Femur (tissue), 1 donor: ENCODE data around the gene MTMR10.

Source experiments
- DNase-seq: peaks from one replicate; pipeline ENCODE4 v3.0.0-alpha.2; 2017

MTMR10 gene

GRCh38 chr15:31010036-31010435, 18.6 kb upstream of the MTMR10 start:
- DNase-seq = no peak

GRCh38 chr15:31005660-31006059, 14.2 kb upstream of the MTMR10 start:
- DNase-seq = no peak

GRCh38 chr15:31004220-31004733, 12.8 kb upstream of the MTMR10 start:
- peak; percentile 70 for DNase-seq

GRCh38 chr15:31001702-31002101, 10.3 kb upstream of the MTMR10 start:
- no peak for DNase-seq

- DNase-seq = no peak
Observed at GRCh38 chr15:30999729-31000128, 8.3 kb upstream of the MTMR10 start.

GRCh38 chr15:30997270-30997669, 5.8 kb upstream of the MTMR10 start:
- no peak for DNase-seq

GRCh38 chr15:30992249-30992864, 929 bp upstream of the MTMR10 start:
- no peak for DNase-seq

GRCh38 chr15:30990446-30991254, 778 bp downstream of the MTMR10 start:
- DNase-seq = no peak

GRCh38 chr15:30990036-30990435, 1.4 kb downstream of the MTMR10 start:
- no peak for DNase-seq

- no peak for DNase-seq
Observed at GRCh38 chr15:30985081-30985531, 6.3 kb downstream of the MTMR10 start.

- DNase-seq = no peak
Observed at GRCh38 chr15:30984542-30984941, 6.9 kb downstream of the MTMR10 start.

GRCh38 chr15:30984118-30984517, 7.3 kb downstream of the MTMR10 start:
- DNase-seq = no peak

- DNase-seq = no peak
Observed at GRCh38 chr15:30979457-30979856, 12.0 kb downstream of the MTMR10 start.

GRCh38 chr15:30978328-30978727, 13.1 kb downstream of the MTMR10 start:
- no peak for DNase-seq

- DNase-seq = no peak
Observed at GRCh38 chr15:30974112-30974511, 17.3 kb downstream of the MTMR10 start.

GRCh38 chr15:30973379-30973778, 18.0 kb downstream of the MTMR10 start:
- DNase-seq = no peak

GRCh38 chr15:30969724-30970123, 21.7 kb downstream of the MTMR10 start:
- no peak for DNase-seq

GRCh38 chr15:30963681-30964080, 27.7 kb downstream of the MTMR10 start:
- no peak for DNase-seq

GRCh38 chr15:30962659-30963058, 28.8 kb downstream of the MTMR10 start:
- no peak for DNase-seq

- DNase-seq = no peak
Observed at GRCh38 chr15:30962079-30962478, 29.3 kb downstream of the MTMR10 start.

GRCh38 chr15:30958219-30958618, 33.2 kb downstream of the MTMR10 start:
- no peak for DNase-seq

GRCh38 chr15:30956216-30957124, 35.0 kb downstream of the MTMR10 start:
- DNase-seq = no peak

- DNase-seq = no peak
Observed at GRCh38 chr15:30954674-30955073, 36.8 kb downstream of the MTMR10 start.
